Measurements from ENCODE around the gene EIF2AK3.

- TF ChIP-seq CTCF (IDR thresholded peaks at IDR 0.05) (no peak), POLR2A (IDR thresholded peaks at IDR 0.05) (no peak)
Observed at GRCh38 chr2:88537640-88538039, 89.6 kb downstream of the EIF2AK3 start.

Measured in upper lobe of left lung (tissue), 4 donors.